Tibial nerve (tissue), 4 donors: ENCODE results near the gene TENT4B. TPM values are rescaled to one million over a fixed set of nuclear protein-coding genes. Genes with fewer than 3 reads are reported as not detected.
A peak's percentile ranks its signal among the peaks of the same experiment; 100 is the strongest.
"Not testable (repeated sequence)": the region's sequence is repeated elsewhere in the genome, so short reads cannot be mapped to it uniquely, and the experiment has no call there.

ENCODE experiments used
- DNase-seq, 2 donors: peaks; one replicate each; pipeline ENCODE4 v3.0.0-alpha.2; 2019; ENCODE audit warnings: low spot score in 2 of 2
- H3K27ac ChIP-seq, 4 donors: fragments of 200-600 bp; sonication (generic) in 3 of 4; one replicate each; pipeline ENCODE4 v1.5.1; 2017 to 2019; ENCODE audit warnings: mild to moderate bottlenecking in 1 of 4
- H3K27me3 ChIP-seq, 2 donors: fragments of 200-600 bp; sonication (generic) in 1 of 2; one replicate each; pipeline versions ENCODE4 v1.5.1 to v1.6.0; 2017 to 2019
- H3K36me3 ChIP-seq, 3 donors: fragments of 200-600 bp; sonication (generic); one replicate each; pipeline ENCODE4 v1.5.1; 2018 to 2019
- H3K4me1 ChIP-seq, 4 donors: fragments of 200-600 bp; sonication (generic) in 3 of 4; one replicate each; pipeline ENCODE4 v1.5.1; 2017 to 2019
- H3K4me3 ChIP-seq, 4 donors: fragments of 200-600 bp; sonication (generic) in 3 of 4; one replicate each; pipeline ENCODE4 v1.5.1; 2017 to 2019; ENCODE audit warnings: mild to moderate bottlenecking in 1 of 4, moderate library complexity in 1 of 4
- H3K9me3 ChIP-seq, 4 donors: fragments of 200-600 bp; sonication (generic) in 3 of 4; one replicate each; pipeline ENCODE4 v1.5.1; 2017 to 2019
- CTCF ChIP-seq, 5 experiments: fragments of 200-600 bp in 3 of 5; fragments of 450-650 bp in 2 of 5; sonication (generic) in 3 of 5; IDR thresholded peaks; one replicate each; pipeline ENCODE4 v1.5.1; 2016 to 2019; ENCODE audit warnings: antibody characterized with exemption in 5 of 5, mild to moderate bottlenecking in 3 of 5, moderate library complexity in 2 of 5
- EP300 ChIP-seq, 2 donors: sonication (generic); formaldehyde crosslinking; IDR thresholded peaks; one replicate each; pipeline ENCODE4 v1.6.1; 2017; ENCODE audit warnings: antibody characterized with exemption in 2 of 2, mild to moderate bottlenecking in 1 of 2
- POLR2A ChIP-seq, 2 donors: fragments of 450-650 bp; IDR thresholded peaks; one replicate each; pipeline ENCODE4 v1.6.1; 2017; ENCODE audit warnings: antibody characterized with exemption in 2 of 2, mild to moderate bottlenecking in 2 of 2, moderate library complexity in 2 of 2
- WGBS, 2 donors: methylation state at CpG; one replicate each; pipeline ENCODE4 v1.1.5; 2018; 5-methylcytosine and 5-hydroxymethylcytosine counted together
- total RNA-seq, 4 donors: library from RNA; depleted of rRNA; stranded (reverse); fragments of >200 nt; gene quantifications; one replicate each; pipeline ENCODE4 v1.1.0, GENCODE V29; 2016

Gene TENT4B
- total RNA-seq, 4 donors from 2014 or later = 11.7 to 18.6 (median 16.5) TPM

GRCh38 chr16:50235581-50235980 lies 82.5 kb downstream of the TENT4B start:
- no peaks in the 10 kb centered on the region for H3K9me3 ChIP-seq
- no peak for DNase-seq
- H3K27me3 ChIP-seq = no peaks in the 10 kb centered on the region
- peaks cover 0 to 15% (median 0%) of the 10 kb centered on the region in 4 donors for H3K4me1 ChIP-seq
- TF ChIP-seq CTCF (IDR thresholded peaks at IDR 0.05) (no peak), POLR2A (IDR thresholded peaks at IDR 0.05) (no peak), EP300 (IDR thresholded peaks at IDR 0.05) (no peak)
- H3K27ac ChIP-seq = no peak overlapping the region
- 60 to 65% methylated on average over 6 of the region's 6 CpGs for WGBS, 2 donors
- H3K36me3 ChIP-seq = no peaks in the 10 kb centered on the region
- no peak overlapping the region for H3K4me3 ChIP-seq

DNA sequence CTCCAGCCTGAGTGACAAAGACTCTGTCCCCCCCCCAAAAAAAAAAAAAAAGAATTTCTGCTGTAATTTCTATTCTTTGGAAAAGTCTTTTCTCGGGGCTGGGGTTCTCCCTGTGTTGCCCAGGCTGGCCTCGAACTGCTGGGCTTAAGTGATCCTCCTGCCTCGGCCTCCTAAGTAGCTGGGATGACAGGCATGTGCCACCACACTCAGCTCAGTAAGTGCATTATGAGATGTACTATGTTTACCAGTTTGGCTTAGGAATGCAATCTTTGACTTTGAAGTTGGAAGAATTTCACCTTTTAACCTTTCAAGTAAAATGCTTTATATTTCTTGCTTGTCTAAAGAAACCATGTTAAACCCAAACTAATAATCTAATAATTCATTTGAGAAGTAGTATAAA lies 85.2 kb downstream of the TENT4B start:
- Histone ChIP-seq H3K36me3 (no peaks in the 10 kb centered on the region), H3K27me3 (no peaks in the 10 kb centered on the region), H3K9me3 (no peaks in the 10 kb centered on the region), H3K4me1 (peaks cover 0 to 15% (median 0%) of the 10 kb centered on the region in 4 donors), H3K4me3 (no peak overlapping the region), H3K27ac (no peak overlapping the region)
- no peak for DNase-seq
- 77 to 84% methylated on average over 3 of the region's 3 CpGs for WGBS, 2 donors
- TF ChIP-seq POLR2A (IDR thresholded peaks at IDR 0.05) (no peak), CTCF (IDR thresholded peaks at IDR 0.05) (no peak), EP300 (IDR thresholded peaks at IDR 0.05) (no peak)

- no peak for DNase-seq
- H3K4me3 ChIP-seq = no peak overlapping the region
- H3K27ac ChIP-seq = no peak overlapping the region
- H3K36me3 ChIP-seq = no peaks in the 10 kb centered on the region
- H3K9me3 ChIP-seq = no peaks in the 10 kb centered on the region
- H3K4me1 ChIP-seq = peaks cover 0 to 15% (median 0%) of the 10 kb centered on the region in 4 donors
- H3K27me3 ChIP-seq = peaks cover 0 to 4% of the 10 kb centered on the region in 2 donors
- TF ChIP-seq POLR2A (IDR thresholded peaks at IDR 0.05) = no peak
- no peak for TF ChIP-seq EP300 (IDR thresholded peaks at IDR 0.05)
- TF ChIP-seq CTCF (IDR thresholded peaks at IDR 0.05) = no peak
- WGBS, 2 donors = 76 to 79% methylated on average over 5 of the region's 5 CpGs
Measured at GRCh38 chr16:50238868-50239301, 85.8 kb downstream of the TENT4B start.

GRCh38 chr16:50243024-50243423 lies 89.9 kb downstream of the TENT4B start:
- peaks cover 0 to 25% of the 10 kb centered on the region in 2 donors for H3K27me3 ChIP-seq
- WGBS, 2 donors = 65 to 67% methylated on average over 6 of the region's 6 CpGs
- DNase-seq, H3K4me3 ChIP-seq, H3K9me3 ChIP-seq, H3K36me3 ChIP-seq, H3K27ac ChIP-seq: not testable (repeated sequence)
- peaks cover 0 to 31% (median 9%) of the 10 kb centered on the region in 4 donors for H3K4me1 ChIP-seq

GRCh38 chr16:50244140-50244503 lies 91.0 kb downstream of the TENT4B start:
- Histone ChIP-seq H3K36me3 (no peaks in the 10 kb centered on the region), H3K27me3 (peaks cover 0 to 25% of the 10 kb centered on the region in 2 donors), H3K9me3 (no peaks in the 10 kb centered on the region), H3K27ac (peak overlapping the region in 1 of 4 donors; percentile 87), H3K4me1 (peaks cover 0 to 31% (median 9%) of the 10 kb centered on the region in 4 donors), H3K4me3 (no peak overlapping the region)
- WGBS, 2 donors = 83 to 88% methylated on average over 9 of the region's 9 CpGs
- no peak for DNase-seq
- TF ChIP-seq EP300 (IDR thresholded peaks at IDR 0.05) (no peak), CTCF (IDR thresholded peaks at IDR 0.05) (no peak), POLR2A (IDR thresholded peaks at IDR 0.05) (no peak)
